Measurements from ENCODE around the gene DHRSX.
"Not testable (repeated sequence)": the region's sequence is repeated elsewhere in the genome, so short reads cannot be mapped to it uniquely, and the experiment has no call there.

DHRSX gene

DNA sequence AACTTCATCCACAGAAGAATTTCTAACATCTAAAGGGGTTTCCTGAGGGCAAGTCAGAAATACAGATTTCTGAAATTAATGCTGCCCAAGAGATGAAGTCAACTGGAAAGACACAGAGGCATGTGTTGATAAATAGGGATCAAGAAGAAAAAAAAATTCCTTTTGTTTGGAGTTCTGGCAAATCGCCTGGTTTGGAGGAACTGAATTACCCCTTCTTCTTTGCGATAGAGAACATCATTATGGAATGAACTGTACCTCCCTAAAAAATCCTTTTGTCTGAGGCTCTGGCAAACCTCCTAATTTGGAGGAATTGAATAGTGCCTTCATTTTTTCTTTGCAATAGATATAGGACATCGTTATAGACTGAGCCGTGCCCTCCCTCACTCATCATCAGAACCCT lies 200.9 kb downstream of the DHRSX start:
- DNase-seq = no peak

DNA sequence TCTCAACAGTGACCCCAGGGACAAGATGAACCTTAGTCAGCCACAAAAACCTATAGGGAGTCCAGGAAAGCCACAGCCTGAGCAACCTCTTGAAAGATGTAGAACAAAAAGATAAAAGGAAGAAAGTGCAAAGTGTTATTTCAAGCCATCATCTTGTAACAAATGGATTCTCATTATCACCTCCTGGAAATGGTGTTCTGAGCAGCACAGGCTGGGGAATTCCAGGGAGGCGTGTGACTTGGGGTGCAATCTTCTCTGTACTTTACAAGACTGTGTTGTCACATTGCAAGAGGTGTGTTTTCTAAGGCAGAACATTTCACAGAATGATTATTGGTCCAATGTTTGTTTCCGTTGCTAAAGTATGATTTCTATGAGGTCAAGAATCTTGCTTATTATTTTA lies 214.0 kb downstream of the DHRSX start:
- DNase-seq = no peak

DNA sequence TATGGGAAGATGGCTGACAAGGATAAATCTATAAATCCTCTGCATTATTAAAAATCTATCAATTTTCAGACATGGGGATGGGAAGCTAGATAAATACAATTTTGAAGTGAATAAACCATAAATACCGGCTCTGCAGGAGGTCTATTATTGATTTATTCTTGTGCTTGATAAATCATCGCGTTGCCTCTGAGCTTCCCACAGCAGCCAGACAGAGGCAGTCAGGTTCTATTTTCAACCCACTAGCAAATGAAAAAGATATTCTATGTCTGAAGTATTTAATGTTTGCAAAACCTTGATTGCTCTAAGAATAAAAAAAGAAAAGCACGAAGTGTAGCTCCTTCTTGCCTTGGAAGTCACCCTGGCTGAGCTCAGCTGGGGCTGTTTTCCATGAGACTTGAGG lies 216.2 kb downstream of the DHRSX start:
- no peak for DNase-seq

DNA sequence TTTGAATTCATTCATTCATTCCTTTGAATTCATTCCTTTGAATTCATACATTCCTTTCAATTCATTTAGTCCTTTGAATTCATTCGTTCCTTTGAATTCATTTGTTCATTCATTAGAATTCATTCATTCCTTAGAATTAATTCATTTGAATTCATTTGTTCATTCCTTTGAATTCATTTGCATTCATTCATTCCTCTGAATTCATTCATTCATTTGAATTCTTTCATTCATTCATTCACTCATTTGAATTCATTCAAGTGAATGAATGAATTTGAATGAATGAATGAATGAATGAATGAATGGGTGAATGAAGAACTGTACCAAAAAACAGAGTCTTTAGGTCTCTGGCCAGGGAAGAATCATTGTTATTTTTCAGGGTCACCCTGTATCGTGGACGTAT lies 216.6 kb downstream of the DHRSX start:
- DNase-seq = no peak

GRCh38 chrX:2283111-2283859 lies 217.5 kb downstream of the DHRSX start:
- no peak for DNase-seq

DNA sequence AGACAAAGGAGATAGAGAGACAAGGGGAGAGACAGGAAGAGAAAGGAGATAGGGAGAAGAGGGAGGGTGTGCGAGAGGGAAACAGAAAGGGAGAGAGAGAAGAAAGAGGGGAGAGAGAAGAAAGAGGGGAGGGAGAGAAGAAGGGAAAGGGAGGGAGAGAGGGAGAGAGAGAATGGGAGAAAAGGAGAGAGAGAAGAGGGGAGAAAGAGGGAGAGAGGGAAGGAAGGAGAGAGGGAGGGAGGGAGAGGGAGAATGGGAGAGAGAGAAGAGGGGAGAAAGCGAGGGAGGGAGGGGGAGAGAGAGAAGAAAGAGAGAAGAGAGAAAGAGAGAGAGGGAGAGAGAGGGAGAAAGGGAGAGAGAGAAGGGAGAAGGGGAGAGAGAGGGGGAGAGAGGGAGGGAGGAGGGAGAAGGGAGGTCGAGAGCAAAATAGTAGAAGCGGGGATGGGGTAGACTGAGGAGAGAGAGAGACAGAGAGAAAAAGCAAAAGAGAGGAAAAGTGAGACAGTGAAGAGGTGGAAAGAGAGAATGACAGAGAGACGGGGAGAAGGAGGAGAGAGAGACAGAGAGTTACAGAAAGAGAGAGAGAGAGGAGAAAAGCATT lies 218.2 kb downstream of the DHRSX start:
- no peak for DNase-seq

- DNase-seq = no peak
Observed at GRCh38 chrX:2272337-2272736, 228.4 kb downstream of the DHRSX start.

DNA sequence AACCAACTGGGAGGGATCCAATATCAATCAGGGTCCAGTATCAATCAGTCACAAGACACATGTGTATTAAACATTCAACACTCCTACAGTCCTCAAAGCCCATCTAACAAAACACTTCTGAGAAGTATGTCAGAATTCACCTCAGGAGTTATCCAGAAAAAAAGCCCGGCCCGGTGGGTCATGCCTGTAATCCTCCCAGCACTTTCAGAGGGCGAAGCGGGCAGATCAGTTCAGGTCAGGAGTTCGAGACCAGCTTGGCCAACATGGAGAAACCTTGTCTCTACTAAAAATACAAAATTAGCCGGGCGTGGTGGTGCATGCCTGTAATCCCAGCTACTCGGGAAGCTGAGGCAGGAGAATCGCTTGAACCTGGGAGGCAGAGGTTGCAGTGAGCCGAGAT lies 229.2 kb downstream of the DHRSX start:
- DNase-seq = not testable (repeated sequence)

- not testable (repeated sequence) for DNase-seq
Observed at GRCh38 chrX:2270783-2271182, 230.0 kb downstream of the DHRSX start.

DNA sequence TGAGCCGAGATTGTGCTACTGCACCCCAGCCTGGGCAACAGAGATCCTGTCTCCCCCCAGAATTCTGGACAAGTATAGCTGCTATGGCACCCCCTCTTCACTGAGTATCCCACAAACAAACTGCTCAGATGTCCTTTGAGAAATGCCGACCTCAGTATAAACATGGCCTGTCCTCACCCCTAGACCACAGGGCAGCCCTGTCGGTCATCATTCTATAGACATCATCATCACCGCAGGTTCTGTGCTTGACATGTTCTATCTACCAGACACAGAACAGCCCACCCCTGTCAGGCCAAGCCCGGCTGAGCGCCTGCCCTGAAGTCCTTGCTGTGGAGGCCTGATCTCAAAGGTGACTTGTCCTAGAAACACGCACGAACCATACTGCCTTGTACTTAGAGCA lies 232.9 kb downstream of the DHRSX start:
- no peak for DNase-seq

GRCh38 chrX:2266445-2267349 lies 234.1 kb downstream of the DHRSX start:
- no peak for DNase-seq

DNA sequence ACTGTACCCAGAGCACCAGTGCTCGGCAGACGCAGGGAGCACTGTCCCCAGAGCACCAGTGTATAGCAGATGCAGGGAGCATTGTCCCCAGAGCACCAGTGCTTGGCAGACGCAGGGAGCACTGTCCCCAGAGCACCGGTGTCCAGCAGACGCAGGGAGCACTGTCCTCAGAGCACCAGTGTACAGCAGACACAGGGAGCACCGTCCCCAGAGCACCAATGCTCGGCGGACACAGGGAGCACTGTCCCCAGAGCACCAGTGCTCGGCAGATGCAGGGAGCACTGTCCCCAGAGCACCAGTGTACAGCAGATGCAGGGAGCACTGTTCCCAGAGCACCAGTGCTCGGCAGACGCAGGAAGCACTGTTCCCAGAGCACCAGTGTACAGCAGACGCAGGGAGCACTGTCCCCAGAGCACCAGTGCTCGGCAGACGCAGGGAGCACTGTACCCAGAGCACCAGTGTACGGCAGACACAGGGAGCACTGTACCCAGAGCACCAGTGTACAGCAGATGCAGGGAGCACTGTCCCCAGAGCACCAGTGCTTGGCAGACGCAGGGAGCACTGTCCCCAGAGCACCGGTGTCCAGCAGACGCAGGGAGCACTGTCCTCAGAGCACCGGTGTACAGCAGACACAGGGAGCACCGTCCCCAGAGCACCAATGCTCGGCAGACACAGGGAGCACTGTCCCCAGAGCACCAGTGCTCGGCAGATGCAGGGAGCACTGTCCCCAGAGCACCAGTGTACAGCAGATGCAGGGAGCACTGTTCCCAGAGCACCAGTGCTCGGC lies 234.9 kb downstream of the DHRSX start:
- not testable (repeated sequence) for DNase-seq

DNA sequence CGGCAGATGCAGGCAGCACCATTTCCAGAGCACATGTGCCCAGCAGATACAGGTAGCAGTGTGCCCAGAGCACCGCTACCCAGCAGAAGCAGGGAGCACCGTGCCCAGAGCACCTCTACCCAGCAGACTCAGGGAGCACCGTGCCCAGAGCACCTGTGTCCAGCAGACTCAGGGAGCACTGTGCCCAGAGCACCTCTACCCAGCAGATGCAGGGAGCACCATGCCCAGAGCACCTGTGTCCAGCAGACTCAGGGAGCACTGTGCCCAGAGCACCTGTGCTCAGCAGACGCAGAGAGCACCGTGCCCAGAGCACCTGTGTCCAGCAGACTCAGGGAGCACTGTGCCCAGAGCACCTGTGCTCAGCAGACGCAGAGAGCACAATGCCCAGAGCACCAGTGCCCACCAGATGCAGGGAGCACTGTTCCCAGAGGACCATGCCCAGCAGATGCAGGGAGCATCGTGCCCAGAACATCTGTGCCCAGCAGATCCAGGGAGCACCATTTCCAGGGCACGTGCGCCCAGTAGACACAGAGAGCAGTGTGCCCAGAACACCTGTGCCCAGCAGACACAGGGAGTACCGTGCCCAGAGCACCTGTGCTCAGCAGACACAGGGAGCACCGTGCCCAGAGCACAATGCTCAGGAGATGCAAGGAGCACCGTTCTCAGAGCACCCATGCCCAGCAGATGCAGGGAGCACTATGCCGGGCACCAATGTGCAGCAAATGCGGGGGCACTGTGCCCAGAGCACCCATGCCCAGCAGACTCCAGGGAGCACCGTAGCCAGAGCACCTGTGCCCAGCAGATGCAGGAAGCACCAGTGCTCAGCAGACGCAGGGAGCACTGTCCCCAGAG lies 236.4 kb downstream of the DHRSX start:
- no peak for DNase-seq

DNA sequence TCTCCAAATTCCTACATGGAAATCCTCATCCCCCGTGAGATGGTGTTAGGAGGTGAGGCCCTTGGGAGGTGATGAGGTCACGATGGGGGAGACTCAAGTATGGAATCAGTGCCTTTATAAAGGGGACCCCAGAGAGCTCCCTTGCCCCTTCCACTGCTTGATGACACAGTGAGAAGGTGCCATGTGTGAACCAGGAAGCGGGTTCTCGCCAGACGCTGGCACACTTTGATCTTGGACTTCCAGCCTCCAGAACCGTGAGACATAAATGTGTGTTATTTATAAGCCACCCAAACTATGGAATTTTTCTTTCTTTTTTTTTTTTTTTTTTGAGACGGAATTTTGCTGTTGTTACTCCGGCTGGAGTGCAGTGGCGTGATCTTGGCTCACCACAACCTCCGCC lies 237.6 kb downstream of the DHRSX start:
- no peak for DNase-seq

- no peak for DNase-seq
Observed at GRCh38 chrX:2262668-2263055, 238.1 kb downstream of the DHRSX start.

GRCh38 chrX:2261831-2262667 lies 238.7 kb downstream of the DHRSX start:
- DNase-seq = no peak

- no peak for DNase-seq
Observed at GRCh38 chrX:2252331-2253065, 248.3 kb downstream of the DHRSX start.

DNA sequence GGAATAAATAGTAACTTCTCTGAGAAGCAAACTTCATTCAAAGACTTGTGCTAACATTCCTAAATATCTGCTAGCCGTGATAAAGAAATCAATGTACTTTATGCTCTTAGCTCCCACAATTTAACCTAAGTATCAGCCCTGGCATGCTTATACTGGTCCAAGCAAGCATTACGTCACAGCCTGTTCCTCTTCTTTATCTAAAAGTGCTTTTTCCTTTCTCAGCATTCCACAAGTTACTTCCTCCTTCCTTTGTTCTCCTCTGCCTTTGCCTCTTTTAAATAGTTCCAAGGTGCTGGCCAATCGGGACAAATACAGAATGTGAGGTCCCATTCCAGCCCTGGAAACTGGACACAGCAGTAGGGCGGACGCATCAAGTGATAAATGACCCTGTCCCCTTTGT lies 249.6 kb downstream of the DHRSX start:
- no peak for DNase-seq

- DNase-seq = no peak
Observed at GRCh38 chrX:2243913-2244460, 256.8 kb downstream of the DHRSX start.

DNA sequence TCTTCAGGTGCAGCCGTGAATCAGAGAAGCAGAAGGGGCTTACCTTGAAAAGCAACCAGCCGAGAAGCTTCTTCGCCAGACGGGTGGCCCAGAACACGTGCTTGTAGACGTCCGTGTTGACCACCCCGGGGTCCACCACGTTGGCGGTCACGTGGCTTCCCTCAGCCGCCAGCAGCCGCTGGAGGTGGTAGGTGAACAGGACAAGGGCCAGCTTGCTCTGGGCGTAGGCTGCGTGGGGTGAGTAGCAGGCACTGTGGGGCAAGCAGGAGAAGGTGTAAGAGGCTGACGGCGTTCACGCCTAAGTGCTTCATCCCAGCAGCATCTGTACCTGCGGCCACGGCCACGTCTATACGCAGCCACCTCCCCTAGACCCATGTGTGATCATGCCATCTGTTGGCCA lies 257.8 kb downstream of the DHRSX start:
- no peak for DNase-seq
